GM23338 (cell line): ENCODE data around the gene DACH2. TPM values are rescaled to one million over a fixed set of nuclear protein-coding genes. Genes with fewer than 3 reads are reported as not detected.

Source experiments
- ATAC-seq: fragments of 200-7000 bp; cut with Tn5 transposase; 3 replicates; pipeline ENCODE4 v1.9.1; 2020
- DNase-seq: peaks from one replicate; pipeline ENCODE4 v3.0.0-alpha.2; 2015; ENCODE audit warnings: low spot score
- H2AFZ ChIP-seq: fragments of 200-600 bp; sonication (generic); 2 replicates; pipeline ENCODE4 v1.8.0; 2016; ENCODE audit warnings: antibody characterized with exemption, mild to moderate bottlenecking, moderate library complexity
- H3F3A ChIP-seq: fragments of 200-600 bp; sonication (generic); replicated peaks from 2 replicates; pipeline ENCODE4 v1.8.0; 2017; ENCODE audit warnings: antibody characterized with exemption, mixed run types, low read depth
- H3K27ac ChIP-seq: fragments of 200-600 bp; sonication (generic); 2 replicates; pipeline ENCODE4 v1.6.1; 2016; ENCODE audit warnings: low read depth
- H3K27me3 ChIP-seq: fragments of 200-600 bp; sonication (generic); 2 replicates; pipeline ENCODE4 v1.8.0; 2016; ENCODE audit warnings: mild to moderate bottlenecking, mixed run types, moderate library complexity; ENCODE audit not compliant: insufficient read depth
- H3K36me3 ChIP-seq: fragments of 200-600 bp; sonication (generic); 2 replicates; pipeline ENCODE4 v1.8.0; 2016; ENCODE audit warnings: mild to moderate bottlenecking; ENCODE audit not compliant: insufficient read depth
- H3K4me1 ChIP-seq: fragments of 200-600 bp; sonication (generic); 2 replicates; pipeline ENCODE4 v1.8.0; 2016; ENCODE audit warnings: mild to moderate bottlenecking, moderate library complexity; ENCODE audit not compliant: insufficient read depth
- H3K4me2 ChIP-seq: fragments of 200-600 bp; sonication (generic); 2 replicates; pipeline ENCODE4 v1.7.1; 2017; ENCODE audit warnings: mixed run types
- H3K4me3 ChIP-seq: fragments of 200-600 bp; sonication (generic); 2 replicates; pipeline ENCODE4 v1.6.1; 2016; ENCODE audit warnings: mixed run types
- H3K79me2 ChIP-seq: fragments of 200-600 bp; sonication (generic); replicated peaks from 2 replicates; pipeline ENCODE4 v1.8.0; 2017; ENCODE audit warnings: mild to moderate bottlenecking; ENCODE audit not compliant: insufficient read depth
- H3K9me2 ChIP-seq: fragments of 200-600 bp; sonication (generic); 2 replicates; pipeline ENCODE4 v1.8.0; 2017; ENCODE audit not compliant: insufficient read depth
- H4K20me1 ChIP-seq: fragments of 200-600 bp; sonication (generic); replicated peaks from 2 replicates; pipeline ENCODE4 v1.8.0; 2017; ENCODE audit warnings: mild to moderate bottlenecking; ENCODE audit not compliant: insufficient read depth
- H3K27ac Mint-ChIP-seq: 2 replicates; pipeline ENCODE4 v1.8.0; 2020; ENCODE audit warnings: inconsistent platforms, mild to moderate bottlenecking, moderate library complexity, mixed read lengths
- H3K27me3 Mint-ChIP-seq: 3 replicates; pipeline ENCODE4 v1.8.0; 2022; ENCODE audit warnings: low read depth, mild to moderate bottlenecking, moderate library complexity, mixed read lengths, inconsistent platforms; ENCODE audit not compliant: insufficient read depth, poor library complexity
- H3K36me3 Mint-ChIP-seq: 3 replicates; pipeline ENCODE4 v1.8.0; 2021; ENCODE audit warnings: low read depth, mild to moderate bottlenecking, inconsistent platforms, moderate library complexity, mixed read lengths
- H3K4me1 Mint-ChIP-seq: 3 replicates; pipeline ENCODE4 v1.8.0; 2020; ENCODE audit warnings: mild to moderate bottlenecking, inconsistent platforms, mixed read lengths
- H3K4me3 Mint-ChIP-seq: 3 replicates; pipeline ENCODE4 v1.8.0; 2021; ENCODE audit warnings: moderate library complexity, mild to moderate bottlenecking, inconsistent platforms, mixed read lengths
- H3K9me3 Mint-ChIP-seq: 3 replicates; pipeline ENCODE4 v1.8.0; 2020; ENCODE audit warnings: moderate library complexity, mild to moderate bottlenecking, inconsistent platforms, mixed read lengths
- CREB1 ChIP-seq: fragments of 250-450 bp; sonication (Bioruptor Pico); IDR thresholded peaks from 2 replicates; pipeline ENCODE4 v1.5.0; 2020; ENCODE audit warnings: low read depth, mild to moderate bottlenecking, moderate library complexity
- EZH2 ChIP-seq: fragments of 200-600 bp; sonication (generic); IDR thresholded peaks from one replicate; pipeline ENCODE4 v1.8.0; 2017; ENCODE audit warnings: antibody characterized with exemption, mild to moderate bottlenecking, low read depth; ENCODE audit not compliant: unreplicated experiment
- EZH2phosphoT487 ChIP-seq: fragments of 200-600 bp; sonication (generic); IDR thresholded peaks from one replicate; pipeline ENCODE4 v1.8.1; 2018; ENCODE audit warnings: antibody characterized with exemption; ENCODE audit not compliant: unreplicated experiment
- POLR2AphosphoS5 ChIP-seq: IDR thresholded peaks from 2 replicates; pipeline ENCODE4 v1.6.1; 2016; ENCODE audit warnings: antibody characterized with exemption, low read depth
- STAT1 ChIP-seq: IDR thresholded peaks from one replicate; pipeline ENCODE4 v1.6.1; 2016; ENCODE audit warnings: antibody characterized with exemption; ENCODE audit not compliant: unreplicated experiment
- ZNF114 ChIP-seq: fragments of 250-450 bp; sonication (Bioruptor Pico); IDR thresholded peaks from 2 replicates; pipeline ENCODE4 v1.5.0; 2020; ENCODE audit warnings: mild to moderate bottlenecking, moderate library complexity
- ZNF331 ChIP-seq: fragments of 250-450 bp; sonication (Bioruptor Pico); IDR thresholded peaks from 2 replicates; pipeline ENCODE4 v1.5.0; 2020; ENCODE audit warnings: low read depth, mild to moderate bottlenecking, moderate library complexity
- polyA plus RNA-seq: library from polyadenylated mRNA; unstranded; fragments of >200 nt; fragmentation: Nextera tagmentation; extraction: Ambion mirVana; gene quantifications from 2 replicates; pipeline ENCODE4 v1.2.1, GENCODE V29; 2016
- total RNA-seq: library from RNA; depleted of rRNA; stranded (reverse); fragments of >200 nt; shearing (Covaris generic); gene quantifications from 2 replicates; pipeline ENCODE4 v1.2.3, GENCODE V29; 2014
- TF ChIP-seq, protein P1 (sequence below), 2 experiments: fragments of 200-600 bp in 1 of 2; sonication (generic) in 1 of 2; conservative IDR thresholded peaks; 2 replicates each; pipeline versions ENCODE4 v1.5.1 to v1.6.1; 2016 to 2017; ENCODE audit warnings: antibody characterized with exemption in 2 of 2, low read depth in 2 of 2, mild to moderate bottlenecking in 2 of 2, moderate library complexity in 1 of 2
- TF ChIP-seq, protein P2 (sequence below): IDR thresholded peaks from 2 replicates; pipeline ENCODE4 v1.6.1; 2016; ENCODE audit warnings: antibody characterized with exemption
- TF ChIP-seq, protein P3 (sequence below): IDR thresholded peaks from one replicate; pipeline ENCODE4 v1.6.1; 2018; ENCODE audit warnings: antibody characterized with exemption; ENCODE audit not compliant: unreplicated experiment
- TF ChIP-seq, protein P4 (sequence below): fragments of 250-450 bp; sonication (Bioruptor Pico); IDR thresholded peaks from 2 replicates; pipeline ENCODE4 v1.5.0; 2020; ENCODE audit warnings: mild to moderate bottlenecking, moderate library complexity

Gene DACH2
- total and polyA plus RNA-seq, 2 experiments from 2014 or later, result 2.4 to 4.6 TPM

DNA sequence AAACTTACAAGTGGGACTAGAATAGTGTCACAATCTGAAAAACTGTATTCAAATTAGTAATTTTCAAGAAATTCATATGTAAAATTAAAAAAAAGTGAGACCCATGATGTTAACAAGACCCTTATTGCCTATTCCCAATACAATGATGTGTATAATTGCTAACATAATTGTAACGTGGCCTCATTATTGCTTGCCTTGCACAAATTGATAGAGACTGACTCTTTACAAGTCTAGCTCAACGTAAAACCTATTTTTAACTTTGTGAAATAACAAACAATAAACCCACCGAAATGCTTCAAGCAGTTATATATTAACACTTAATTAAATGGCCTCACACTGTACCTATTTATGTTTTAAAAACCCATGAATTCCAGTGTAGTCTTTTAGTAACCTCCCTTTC is 312.5 kb downstream of the DACH2 start:
- Mint-ChIP-seq H3K27me3 (no peaks in the 10 kb centered on the region), H3K27ac (no peak overlapping the region), H3K9me3 (no peaks in the 10 kb centered on the region; the same call in 1 of the 3 replicates), H3K4me1 (no peaks in the 10 kb centered on the region), H3K36me3 (no peaks in the 10 kb centered on the region), H3K4me3 (no peak overlapping the region)
- no peaks in the 10 kb centered on the region for H3K4me1 ChIP-seq
- H3K79me2 ChIP-seq, result no peaks in the 10 kb centered on the region
- no peak overlapping the region for H3K4me2 ChIP-seq
- no peak for DNase-seq
- TF ChIP-seq POLR2AphosphoS5 (no peak), EZH2 (no peak), CREB1 (no peak), ZNF331 (no peak), ZNF114 (CRISPR knock-in tag) (no peak), EZH2phosphoT487 (no peak), STAT1 (no peak)
- TF ChIP-seq, protein P1, sequence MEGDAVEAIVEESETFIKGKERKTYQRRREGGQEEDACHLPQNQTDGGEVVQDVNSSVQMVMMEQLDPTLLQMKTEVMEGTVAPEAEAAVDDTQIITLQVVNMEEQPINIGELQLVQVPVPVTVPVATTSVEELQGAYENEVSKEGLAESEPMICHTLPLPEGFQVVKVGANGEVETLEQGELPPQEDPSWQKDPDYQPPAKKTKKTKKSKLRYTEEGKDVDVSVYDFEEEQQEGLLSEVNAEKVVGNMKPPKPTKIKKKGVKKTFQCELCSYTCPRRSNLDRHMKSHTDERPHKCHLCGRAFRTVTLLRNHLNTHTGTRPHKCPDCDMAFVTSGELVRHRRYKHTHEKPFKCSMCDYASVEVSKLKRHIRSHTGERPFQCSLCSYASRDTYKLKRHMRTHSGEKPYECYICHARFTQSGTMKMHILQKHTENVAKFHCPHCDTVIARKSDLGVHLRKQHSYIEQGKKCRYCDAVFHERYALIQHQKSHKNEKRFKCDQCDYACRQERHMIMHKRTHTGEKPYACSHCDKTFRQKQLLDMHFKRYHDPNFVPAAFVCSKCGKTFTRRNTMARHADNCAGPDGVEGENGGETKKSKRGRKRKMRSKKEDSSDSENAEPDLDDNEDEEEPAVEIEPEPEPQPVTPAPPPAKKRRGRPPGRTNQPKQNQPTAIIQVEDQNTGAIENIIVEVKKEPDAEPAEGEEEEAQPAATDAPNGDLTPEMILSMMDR (conservative IDR thresholded peaks at IDR 0.05; ENCODE audit: low read depth in 2 of 2), result no peak
- TF ChIP-seq, protein P2, sequence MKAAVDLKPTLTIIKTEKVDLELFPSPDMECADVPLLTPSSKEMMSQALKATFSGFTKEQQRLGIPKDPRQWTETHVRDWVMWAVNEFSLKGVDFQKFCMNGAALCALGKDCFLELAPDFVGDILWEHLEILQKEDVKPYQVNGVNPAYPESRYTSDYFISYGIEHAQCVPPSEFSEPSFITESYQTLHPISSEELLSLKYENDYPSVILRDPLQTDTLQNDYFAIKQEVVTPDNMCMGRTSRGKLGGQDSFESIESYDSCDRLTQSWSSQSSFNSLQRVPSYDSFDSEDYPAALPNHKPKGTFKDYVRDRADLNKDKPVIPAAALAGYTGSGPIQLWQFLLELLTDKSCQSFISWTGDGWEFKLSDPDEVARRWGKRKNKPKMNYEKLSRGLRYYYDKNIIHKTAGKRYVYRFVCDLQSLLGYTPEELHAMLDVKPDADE, result no peak
- TF ChIP-seq, protein P3, sequence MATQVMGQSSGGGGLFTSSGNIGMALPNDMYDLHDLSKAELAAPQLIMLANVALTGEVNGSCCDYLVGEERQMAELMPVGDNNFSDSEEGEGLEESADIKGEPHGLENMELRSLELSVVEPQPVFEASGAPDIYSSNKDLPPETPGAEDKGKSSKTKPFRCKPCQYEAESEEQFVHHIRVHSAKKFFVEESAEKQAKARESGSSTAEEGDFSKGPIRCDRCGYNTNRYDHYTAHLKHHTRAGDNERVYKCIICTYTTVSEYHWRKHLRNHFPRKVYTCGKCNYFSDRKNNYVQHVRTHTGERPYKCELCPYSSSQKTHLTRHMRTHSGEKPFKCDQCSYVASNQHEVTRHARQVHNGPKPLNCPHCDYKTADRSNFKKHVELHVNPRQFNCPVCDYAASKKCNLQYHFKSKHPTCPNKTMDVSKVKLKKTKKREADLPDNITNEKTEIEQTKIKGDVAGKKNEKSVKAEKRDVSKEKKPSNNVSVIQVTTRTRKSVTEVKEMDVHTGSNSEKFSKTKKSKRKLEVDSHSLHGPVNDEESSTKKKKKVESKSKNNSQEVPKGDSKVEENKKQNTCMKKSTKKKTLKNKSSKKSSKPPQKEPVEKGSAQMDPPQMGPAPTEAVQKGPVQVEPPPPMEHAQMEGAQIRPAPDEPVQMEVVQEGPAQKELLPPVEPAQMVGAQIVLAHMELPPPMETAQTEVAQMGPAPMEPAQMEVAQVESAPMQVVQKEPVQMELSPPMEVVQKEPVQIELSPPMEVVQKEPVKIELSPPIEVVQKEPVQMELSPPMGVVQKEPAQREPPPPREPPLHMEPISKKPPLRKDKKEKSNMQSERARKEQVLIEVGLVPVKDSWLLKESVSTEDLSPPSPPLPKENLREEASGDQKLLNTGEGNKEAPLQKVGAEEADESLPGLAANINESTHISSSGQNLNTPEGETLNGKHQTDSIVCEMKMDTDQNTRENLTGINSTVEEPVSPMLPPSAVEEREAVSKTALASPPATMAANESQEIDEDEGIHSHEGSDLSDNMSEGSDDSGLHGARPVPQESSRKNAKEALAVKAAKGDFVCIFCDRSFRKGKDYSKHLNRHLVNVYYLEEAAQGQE, result no peak
- TF ChIP-seq, protein P4, sequence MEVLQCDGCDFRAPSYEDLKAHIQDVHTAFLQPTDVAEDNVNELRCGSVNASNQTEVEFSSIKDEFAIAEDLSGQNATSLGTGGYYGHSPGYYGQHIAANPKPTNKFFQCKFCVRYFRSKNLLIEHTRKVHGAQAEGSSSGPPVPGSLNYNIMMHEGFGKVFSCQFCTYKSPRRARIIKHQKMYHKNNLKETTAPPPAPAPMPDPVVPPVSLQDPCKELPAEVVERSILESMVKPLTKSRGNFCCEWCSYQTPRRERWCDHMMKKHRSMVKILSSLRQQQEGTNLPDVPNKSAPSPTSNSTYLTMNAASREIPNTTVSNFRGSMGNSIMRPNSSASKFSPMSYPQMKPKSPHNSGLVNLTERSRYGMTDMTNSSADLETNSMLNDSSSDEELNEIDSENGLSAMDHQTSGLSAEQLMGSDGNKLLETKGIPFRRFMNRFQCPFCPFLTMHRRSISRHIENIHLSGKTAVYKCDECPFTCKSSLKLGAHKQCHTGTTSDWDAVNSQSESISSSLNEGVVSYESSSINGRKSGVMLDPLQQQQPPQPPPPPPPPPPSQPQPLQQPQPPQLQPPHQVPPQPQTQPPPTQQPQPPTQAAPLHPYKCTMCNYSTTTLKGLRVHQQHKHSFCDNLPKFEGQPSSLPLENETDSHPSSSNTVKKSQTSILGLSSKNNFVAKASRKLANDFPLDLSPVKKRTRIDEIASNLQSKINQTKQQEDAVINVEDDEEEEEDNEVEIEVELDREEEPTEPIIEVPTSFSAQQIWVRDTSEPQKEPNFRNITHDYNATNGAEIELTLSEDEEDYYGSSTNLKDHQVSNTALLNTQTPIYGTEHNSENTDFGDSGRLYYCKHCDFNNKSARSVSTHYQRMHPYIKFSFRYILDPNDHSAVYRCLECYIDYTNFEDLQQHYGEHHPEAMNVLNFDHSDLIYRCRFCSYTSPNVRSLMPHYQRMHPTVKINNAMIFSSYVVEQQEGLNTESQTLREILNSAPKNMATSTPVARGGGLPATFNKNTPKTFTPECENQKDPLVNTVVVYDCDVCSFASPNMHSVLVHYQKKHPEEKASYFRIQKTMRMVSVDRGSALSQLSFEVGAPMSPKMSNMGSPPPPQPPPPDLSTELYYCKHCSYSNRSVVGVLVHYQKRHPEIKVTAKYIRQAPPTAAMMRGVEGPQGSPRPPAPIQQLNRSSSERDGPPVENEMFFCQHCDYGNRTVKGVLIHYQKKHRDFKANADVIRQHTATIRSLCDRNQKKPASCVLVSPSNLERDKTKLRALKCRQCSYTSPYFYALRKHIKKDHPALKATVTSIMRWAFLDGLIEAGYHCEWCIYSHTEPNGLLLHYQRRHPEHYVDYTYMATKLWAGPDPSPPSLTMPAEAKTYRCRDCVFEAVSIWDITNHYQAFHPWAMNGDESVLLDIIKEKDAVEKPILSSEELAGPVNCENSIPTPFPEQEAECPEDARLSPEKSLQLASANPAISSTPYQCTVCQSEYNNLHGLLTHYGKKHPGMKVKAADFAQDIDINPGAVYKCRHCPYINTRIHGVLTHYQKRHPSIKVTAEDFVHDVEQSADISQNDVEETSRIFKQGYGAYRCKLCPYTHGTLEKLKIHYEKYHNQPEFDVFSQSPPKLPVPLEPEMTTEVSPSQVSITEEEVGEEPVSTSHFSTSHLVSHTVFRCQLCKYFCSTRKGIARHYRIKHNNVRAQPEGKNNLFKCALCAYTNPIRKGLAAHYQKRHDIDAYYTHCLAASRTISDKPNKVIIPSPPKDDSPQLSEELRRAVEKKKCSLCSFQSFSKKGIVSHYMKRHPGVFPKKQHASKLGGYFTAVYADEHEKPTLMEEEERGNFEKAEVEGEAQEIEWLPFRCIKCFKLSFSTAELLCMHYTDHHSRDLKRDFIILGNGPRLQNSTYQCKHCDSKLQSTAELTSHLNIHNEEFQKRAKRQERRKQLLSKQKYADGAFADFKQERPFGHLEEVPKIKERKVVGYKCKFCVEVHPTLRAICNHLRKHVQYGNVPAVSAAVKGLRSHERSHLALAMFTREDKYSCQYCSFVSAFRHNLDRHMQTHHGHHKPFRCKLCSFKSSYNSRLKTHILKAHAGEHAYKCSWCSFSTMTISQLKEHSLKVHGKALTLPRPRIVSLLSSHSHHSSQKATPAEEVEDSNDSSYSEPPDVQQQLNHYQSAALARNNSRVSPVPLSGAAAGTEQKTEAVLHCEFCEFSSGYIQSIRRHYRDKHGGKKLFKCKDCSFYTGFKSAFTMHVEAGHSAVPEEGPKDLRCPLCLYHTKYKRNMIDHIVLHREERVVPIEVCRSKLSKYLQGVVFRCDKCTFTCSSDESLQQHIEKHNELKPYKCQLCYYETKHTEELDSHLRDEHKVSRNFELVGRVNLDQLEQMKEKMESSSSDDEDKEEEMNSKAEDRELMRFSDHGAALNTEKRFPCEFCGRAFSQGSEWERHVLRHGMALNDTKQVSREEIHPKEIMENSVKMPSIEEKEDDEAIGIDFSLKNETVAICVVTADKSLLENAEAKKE (CRISPR knock-in tag), result no peak
- H3F3A ChIP-seq, result no peaks in the 10 kb centered on the region
- H3K27ac ChIP-seq, result no peak overlapping the region
- no peaks in the 10 kb centered on the region for H3K9me2 ChIP-seq
- no peak for ATAC-seq
- H2AFZ ChIP-seq, result no peak overlapping the region
- no peaks in the 10 kb centered on the region for H4K20me1 ChIP-seq
- H3K4me3 ChIP-seq, result no peak overlapping the region
- H3K27me3 ChIP-seq, result no peaks in the 10 kb centered on the region
- H3K36me3 ChIP-seq, result no peaks in the 10 kb centered on the region
